HG02840 (cell line): Measurements from ENCODE around the gene COPS2.
A peak's percentile ranks its signal among the peaks of the same experiment; 100 is the strongest.

Experiments
- ATAC-seq: cut with Tn5 transposase; IDR thresholded peaks from one replicate; pipeline ENCODE4 v1.9.1; 2021; ENCODE audit warnings: mild to moderate bottlenecking, moderate library complexity, moderate number of reproducible peaks; ENCODE audit not compliant: unreplicated experiment, low FRiP score

COPS2 gene

GRCh38 chr15:49163678-49164077 is 8.3 kb upstream of the COPS2 start:
- ATAC-seq, result no peak

- peak; percentile 20 for ATAC-seq
Observed at GRCh38 chr15:49155834-49156627, 632 bp upstream of the COPS2 start.

- no peak for ATAC-seq
Observed at GRCh38 chr15:49154799-49155109, 645 bp downstream of the COPS2 start.

GRCh38 chr15:49154359-49154758 is 1.0 kb downstream of the COPS2 start:
- no peak for ATAC-seq

GRCh38 chr15:49152552-49153312 is 2.7 kb downstream of the COPS2 start:
- no peak for ATAC-seq

GRCh38 chr15:49151831-49152230 is 3.6 kb downstream of the COPS2 start:
- ATAC-seq, result no peak

- ATAC-seq, result no peak
Observed at GRCh38 chr15:49148727-49149126, 6.7 kb downstream of the COPS2 start.

- ATAC-seq, result no peak
Observed at GRCh38 chr15:49148298-49148697, 7.1 kb downstream of the COPS2 start.

GRCh38 chr15:49145651-49146609 is 9.5 kb downstream of the COPS2 start:
- ATAC-seq, result no peak

- ATAC-seq, result no peak
Observed at GRCh38 chr15:49137861-49138260, 17.5 kb downstream of the COPS2 start.

- no peak for ATAC-seq
Observed at GRCh38 chr15:49135911-49136310, 19.5 kb downstream of the COPS2 start.

GRCh38 chr15:49135342-49135857 is 20.0 kb downstream of the COPS2 start:
- ATAC-seq, result no peak

- ATAC-seq, result no peak
Observed at GRCh38 chr15:49134683-49135341, 20.6 kb downstream of the COPS2 start.

- no peak for ATAC-seq
Observed at GRCh38 chr15:49131403-49131802, 24.0 kb downstream of the COPS2 start.

- no peak for ATAC-seq
Observed at GRCh38 chr15:49124371-49124770, 31.0 kb downstream of the COPS2 start.

GRCh38 chr15:49122541-49123062 is 32.8 kb downstream of the COPS2 start:
- ATAC-seq, result no peak

- ATAC-seq, result no peak
Observed at GRCh38 chr15:49121901-49122300, 33.5 kb downstream of the COPS2 start.

- no peak for ATAC-seq
Observed at GRCh38 chr15:49120832-49121231, 34.6 kb downstream of the COPS2 start.

GRCh38 chr15:49116108-49116857 is 39.1 kb downstream of the COPS2 start:
- ATAC-seq, result no peak
